Cardiac fibroblast (primary cell): ENCODE data around the gene DOC2B.
"Not testable (repeated sequence)": the region's sequence is repeated elsewhere in the genome, so short reads cannot be mapped to it uniquely, and the experiment has no call there.

Source experiments
- DNase-seq, 2 donors: peaks; one replicate each; pipeline versions ENCODE4 v3.0.0 to v3.0.0-alpha.2; 2010; ENCODE audit warnings: low read depth in 2 of 2
- H3K4me3 ChIP-seq, 2 donors: replicated peaks in 1 of 2; 1 replicate in 1 of 2; 2 replicates in 1 of 2; pipeline ENCODE4 v1.5.1; 2011; ENCODE audit warnings: low read depth in 2 of 2, low read length in 2 of 2, mild to moderate bottlenecking in 2 of 2, moderate library complexity in 1 of 2
- TF ChIP-seq, protein P1 (sequence below): IDR thresholded peaks from one replicate; pipeline ENCODE4 v1.5.1; 2011; ENCODE audit warnings: low read depth, mild to moderate bottlenecking, low read length, inconsistent platforms

The DOC2B gene

DNA sequence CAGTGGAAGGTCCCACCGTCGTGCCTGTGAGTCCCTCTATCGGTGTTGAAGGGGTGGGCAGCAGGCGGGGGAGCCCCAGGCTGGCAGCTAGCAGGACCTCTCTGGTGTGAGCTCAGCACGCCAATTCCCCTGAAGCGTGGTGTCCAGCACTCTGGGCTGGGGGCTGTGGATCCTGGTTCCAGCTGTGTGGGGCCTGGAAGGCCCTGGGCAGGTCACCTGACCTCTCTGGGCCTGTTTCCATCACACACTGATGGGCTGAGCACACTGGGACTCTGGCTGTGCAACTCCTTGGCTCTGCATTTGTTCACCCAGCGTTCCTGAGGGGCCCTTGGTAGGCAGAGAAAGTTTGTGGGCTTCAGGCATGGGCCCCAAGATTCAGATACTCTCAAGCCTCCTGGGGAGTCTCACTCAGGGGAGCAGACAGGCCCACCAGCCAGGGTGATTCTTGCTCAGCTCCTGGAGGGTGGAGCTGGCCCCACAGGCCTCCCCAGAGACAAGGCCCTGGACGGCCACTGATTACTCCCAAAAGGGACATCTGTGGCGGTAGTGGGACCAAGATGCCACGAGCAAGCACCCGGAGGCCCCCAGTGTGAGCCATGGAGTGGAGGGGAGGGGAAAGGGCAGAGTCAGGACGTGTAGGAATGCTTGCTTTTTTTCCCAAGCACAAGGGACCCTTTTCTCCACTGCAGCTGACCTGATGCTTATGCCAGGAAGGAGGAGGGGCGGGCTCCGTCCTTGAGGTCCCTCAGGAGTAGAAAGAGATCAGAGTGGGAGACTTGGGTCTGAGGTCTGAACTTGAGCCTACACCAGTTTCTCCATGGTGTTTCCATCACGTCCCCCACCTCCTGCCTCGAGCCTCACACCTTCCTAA lies 35.5 kb downstream of the DOC2B start:
- DNase-seq = no peak
- no peak overlapping the region for H3K4me3 ChIP-seq

DNA sequence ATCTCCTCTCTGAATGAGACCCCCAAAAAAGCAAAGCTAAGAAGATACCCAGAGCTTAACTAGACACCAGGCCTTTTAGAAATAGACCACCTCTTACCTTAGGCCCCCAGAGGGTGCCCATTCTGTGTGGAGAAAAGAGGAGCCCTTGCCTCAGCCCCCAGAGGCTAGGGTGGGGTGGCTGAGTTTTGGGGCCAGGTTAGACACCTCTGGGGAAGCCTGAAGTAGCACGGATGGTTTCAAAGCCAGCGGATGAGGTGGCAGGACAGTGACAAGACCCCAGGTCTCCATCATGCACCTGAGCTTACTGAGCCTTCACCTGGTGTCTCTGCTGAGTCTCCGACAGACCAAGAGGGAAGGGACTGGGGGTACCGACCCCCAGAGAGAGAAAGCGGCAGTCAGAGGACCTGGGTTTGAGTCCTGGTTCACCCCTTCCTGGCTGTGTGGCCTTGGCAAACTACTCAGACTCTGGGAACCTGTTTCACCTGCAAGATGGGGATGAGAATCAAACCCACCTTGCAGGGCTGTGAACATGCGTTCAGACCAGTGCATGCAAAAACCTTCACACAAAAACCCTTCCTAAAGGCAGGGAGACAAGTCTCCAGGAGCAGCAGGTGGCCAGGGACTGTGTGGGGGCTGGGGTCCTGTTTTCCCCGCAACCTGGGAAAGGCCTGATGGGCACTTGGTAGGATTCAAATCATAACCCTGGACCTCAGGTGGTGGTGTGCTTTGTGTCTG lies 36.3 kb downstream of the DOC2B start:
- DNase-seq = no peak
- H3K4me3 ChIP-seq = no peak overlapping the region
- TF ChIP-seq, protein P1, sequence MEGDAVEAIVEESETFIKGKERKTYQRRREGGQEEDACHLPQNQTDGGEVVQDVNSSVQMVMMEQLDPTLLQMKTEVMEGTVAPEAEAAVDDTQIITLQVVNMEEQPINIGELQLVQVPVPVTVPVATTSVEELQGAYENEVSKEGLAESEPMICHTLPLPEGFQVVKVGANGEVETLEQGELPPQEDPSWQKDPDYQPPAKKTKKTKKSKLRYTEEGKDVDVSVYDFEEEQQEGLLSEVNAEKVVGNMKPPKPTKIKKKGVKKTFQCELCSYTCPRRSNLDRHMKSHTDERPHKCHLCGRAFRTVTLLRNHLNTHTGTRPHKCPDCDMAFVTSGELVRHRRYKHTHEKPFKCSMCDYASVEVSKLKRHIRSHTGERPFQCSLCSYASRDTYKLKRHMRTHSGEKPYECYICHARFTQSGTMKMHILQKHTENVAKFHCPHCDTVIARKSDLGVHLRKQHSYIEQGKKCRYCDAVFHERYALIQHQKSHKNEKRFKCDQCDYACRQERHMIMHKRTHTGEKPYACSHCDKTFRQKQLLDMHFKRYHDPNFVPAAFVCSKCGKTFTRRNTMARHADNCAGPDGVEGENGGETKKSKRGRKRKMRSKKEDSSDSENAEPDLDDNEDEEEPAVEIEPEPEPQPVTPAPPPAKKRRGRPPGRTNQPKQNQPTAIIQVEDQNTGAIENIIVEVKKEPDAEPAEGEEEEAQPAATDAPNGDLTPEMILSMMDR = no peak

More for the DNA sequence above, 35.5 kb downstream of the DOC2B start:
- TF ChIP-seq, protein P1 = no peak

DNA sequence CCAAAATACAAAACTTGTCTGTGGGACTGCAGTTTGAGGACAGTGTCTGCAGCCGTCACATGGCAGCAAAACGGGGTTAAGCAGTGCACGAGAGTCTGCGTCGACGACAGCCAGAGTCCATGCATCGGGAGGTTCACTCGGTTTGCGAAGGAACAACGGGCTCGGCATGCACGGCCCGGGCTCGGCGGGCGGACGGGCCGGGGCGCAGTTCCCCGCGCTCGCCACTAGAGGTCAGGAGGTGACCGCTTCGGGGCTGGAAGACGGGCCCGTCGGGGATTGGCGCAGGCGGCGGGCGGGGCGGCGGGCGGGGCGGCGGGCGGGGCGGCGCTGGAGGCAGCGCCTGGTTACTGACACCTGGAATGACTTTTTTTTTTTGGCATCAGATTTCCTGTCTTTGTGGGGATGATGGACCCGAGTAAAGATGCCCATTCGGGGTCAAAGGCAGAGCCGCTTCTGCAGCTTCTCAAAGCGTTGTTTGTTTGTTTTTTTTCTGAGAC lies 37.6 kb downstream of the DOC2B start:
- H3K4me3 ChIP-seq = no peak overlapping the region
- TF ChIP-seq, protein P1 = peak; percentile 50
- peak; percentile 66 to 73 for DNase-seq

DNA sequence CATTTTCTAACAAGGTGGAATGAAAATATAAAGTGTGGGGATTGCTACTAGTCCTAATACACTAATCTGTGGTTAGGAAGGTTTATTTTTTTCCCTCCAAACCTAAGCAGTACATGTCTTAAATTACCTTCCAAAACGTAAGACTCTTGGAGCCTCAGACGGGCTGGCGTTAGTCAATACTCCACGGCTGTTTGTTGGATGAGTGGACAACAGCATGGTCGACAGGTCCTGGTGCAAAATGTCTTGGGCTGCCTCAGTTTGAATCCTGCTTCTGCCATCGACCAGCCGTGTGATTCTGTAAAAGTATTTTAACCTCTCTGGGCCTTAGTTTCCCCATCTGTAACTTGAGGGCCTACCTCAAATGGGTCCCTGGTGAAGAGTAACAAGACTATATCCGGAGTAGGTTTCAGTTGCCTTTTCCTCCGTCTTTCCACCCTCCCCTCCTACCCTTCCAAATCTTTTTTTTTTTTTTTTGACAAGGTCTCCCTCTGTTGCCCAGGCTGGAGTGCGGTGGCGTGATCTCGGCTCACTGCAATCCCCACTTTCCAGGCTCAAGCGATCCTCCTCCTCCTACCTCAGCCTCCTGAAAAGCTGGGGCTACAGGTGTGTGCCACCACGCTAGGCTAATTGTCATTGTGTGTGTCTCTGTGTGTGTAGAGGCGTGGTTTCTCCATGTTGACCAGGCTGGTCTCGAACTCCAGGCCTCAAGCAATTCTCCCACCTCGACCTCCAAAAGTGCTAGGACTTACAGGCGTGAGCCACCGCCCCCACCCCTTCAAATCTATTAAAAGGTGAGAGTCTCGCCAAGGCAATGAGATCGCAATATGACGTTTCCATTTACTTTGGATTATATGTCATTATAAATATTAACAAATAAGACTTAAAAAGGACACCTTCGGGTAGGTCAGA lies 38.3 kb downstream of the DOC2B start:
- DNase-seq = no peak
- TF ChIP-seq, protein P1 = no peak
- no peak overlapping the region for H3K4me3 ChIP-seq

DNA sequence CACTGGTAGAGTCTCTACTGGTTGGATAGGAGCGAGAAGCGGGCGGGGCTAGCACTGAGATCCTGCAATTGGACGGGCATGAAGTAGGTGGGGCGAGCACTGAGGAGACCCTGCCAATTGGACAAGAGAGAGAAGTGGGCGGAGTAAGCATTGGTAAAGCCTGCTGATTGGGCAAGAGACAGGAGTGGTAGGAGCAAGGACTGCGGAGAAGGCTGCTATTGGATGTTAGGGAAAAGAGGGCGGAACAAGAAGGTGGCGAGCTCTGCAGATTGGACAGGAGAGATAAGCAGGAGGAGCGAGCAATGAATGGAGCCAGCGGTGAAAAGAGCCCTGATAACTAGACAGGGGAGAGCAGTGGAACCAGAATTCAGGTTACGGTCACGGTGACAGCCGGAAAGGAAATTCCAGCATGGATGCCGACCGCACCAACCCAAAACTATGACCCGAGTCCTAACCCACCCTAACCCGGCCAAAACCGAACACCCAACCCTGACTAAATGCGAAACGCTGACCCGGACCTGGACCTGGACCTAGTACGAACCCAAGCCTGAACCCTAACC lies 39.3 kb downstream of the DOC2B start:
- TF ChIP-seq, protein P1 = no peak
- peak; percentile 17 to 35 for DNase-seq
- no peak overlapping the region for H3K4me3 ChIP-seq

DNA sequence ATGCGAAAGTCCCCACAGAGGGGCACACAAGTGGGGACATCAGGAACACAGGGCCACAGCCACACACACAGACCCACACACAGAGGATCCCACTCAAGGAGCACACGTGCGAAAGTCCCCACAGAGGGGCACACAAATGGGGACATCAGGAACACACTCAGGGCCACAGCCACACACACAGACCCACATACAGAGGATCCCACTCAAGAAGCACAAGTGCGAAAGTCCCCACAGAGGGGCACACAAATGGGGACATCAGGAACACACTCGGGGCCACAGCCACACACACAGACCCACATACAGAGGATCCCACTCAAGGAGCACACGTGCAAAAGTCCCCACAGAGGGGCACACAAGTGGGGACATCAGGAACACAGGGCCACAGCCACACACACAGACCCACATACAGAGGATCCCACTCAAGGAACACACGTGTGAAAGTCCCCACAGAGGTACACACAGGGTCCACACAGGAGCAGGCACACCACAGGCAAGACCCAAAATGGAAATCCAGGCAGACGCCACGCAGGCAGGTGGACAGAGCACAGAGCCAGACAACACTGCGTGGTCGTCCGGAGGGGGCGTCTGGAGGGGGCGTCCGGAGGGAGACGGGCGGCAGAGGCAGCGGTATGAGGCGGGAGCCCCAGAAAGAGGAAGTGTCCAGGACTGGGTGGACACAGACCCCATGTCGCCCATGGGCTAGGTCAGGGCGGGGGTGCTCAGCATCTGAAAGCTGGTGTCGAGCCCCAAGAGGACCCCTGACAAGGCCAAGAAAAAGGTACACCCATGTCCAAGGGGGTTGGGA lies 41.8 kb downstream of the DOC2B start:
- H3K4me3 ChIP-seq, DNase-seq: not testable (repeated sequence)

DNA sequence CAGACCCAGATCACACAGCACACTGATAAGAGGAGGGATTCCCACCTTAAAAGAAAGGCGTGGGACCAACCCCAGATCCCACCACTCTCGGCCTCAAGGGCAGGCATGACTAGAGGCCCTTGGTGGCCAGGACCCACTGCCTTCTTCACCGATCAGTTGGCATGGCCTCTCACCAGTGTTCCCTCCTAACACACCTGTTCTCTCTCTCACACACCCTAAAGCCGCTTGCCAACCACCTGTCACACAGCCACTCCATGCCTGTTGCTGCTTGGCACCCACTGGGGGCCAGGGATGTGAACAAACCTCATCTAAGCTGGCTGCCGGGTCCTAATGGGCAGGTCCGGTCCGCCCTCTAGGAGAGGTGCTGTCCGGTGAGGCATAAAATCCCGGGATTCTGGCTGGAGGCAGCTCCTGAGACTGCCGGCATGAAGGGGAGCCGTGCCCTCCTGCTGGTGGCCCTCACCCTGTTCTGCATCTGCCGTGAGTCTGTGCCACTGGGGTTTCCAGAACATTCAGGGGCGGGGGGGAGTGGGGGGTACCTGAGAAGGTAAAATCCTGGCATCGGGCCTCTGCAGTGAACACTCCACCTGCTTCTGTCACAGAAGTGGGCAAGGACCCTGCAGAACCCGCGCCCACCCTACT lies 44.2 kb downstream of the DOC2B start, which contains the start of gene SCGB1C2:
TSS of gene SCGB1C2 (plus strand) at position 404 of the 642 bp plus-strand sequence. CDS start at position 426, 22 bp downstream.
- DNase-seq, H3K4me3 ChIP-seq: not testable (repeated sequence)
